Measurements from ENCODE around the gene DNAJC30.

DNA sequence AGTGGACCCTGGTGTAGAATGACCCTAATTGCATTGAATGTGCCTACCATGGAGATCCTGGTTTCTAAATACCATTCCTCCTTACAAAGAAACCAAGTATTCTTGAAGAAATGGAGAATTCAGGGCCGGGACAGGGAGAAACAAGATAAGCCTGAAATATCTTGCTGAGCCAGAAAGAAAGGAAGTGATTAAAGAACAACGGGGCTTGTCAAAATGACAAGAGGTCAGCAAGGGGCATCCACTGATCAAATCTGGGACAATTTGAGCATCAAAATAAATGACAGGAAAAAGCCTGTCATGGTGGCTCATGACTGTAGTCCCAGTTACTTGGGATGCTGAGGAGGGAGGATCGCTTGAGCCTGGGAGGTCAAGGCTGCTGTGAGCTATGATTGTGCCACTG lies 47.2 kb upstream of the DNAJC30 start:
- TF ChIP-seq, protein P1, sequence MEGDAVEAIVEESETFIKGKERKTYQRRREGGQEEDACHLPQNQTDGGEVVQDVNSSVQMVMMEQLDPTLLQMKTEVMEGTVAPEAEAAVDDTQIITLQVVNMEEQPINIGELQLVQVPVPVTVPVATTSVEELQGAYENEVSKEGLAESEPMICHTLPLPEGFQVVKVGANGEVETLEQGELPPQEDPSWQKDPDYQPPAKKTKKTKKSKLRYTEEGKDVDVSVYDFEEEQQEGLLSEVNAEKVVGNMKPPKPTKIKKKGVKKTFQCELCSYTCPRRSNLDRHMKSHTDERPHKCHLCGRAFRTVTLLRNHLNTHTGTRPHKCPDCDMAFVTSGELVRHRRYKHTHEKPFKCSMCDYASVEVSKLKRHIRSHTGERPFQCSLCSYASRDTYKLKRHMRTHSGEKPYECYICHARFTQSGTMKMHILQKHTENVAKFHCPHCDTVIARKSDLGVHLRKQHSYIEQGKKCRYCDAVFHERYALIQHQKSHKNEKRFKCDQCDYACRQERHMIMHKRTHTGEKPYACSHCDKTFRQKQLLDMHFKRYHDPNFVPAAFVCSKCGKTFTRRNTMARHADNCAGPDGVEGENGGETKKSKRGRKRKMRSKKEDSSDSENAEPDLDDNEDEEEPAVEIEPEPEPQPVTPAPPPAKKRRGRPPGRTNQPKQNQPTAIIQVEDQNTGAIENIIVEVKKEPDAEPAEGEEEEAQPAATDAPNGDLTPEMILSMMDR (conservative IDR thresholded peaks at IDR 0.05 in 1 of 2, IDR thresholded peaks at IDR 0.05 in 1 of 2; ENCODE audit: low read depth in 1 of 2, low read length in 2 of 2) = no peak
- TF ChIP-seq EZH2 (IDR thresholded peaks at IDR 0.05; ENCODE audit: low read length, missing control alignments) = no peak
